GM12873 (cell line): Measurements from ENCODE around the gene CIZ1.

Experiments
- CTCF ChIP-seq: IDR thresholded peaks from 2 replicates; pipeline ENCODE4 v1.5.1; 2012; ENCODE audit warnings: low read depth, mild to moderate bottlenecking, moderate library complexity, low read length, control low read depth; ENCODE audit not compliant: insufficient read depth; ENCODE audit errors: missing control alignments

CIZ1 gene

GRCh38 chr9:128124873-128125579, 66.3 kb downstream of the CIZ1 start:
- peak; percentile 79 for TF ChIP-seq CTCF

- no peak for TF ChIP-seq CTCF
Measured at GRCh38 chr9:128124451-128124850, 66.9 kb downstream of the CIZ1 start.

GRCh38 chr9:128123451-128124080, 67.8 kb downstream of the CIZ1 start:
- TF ChIP-seq CTCF: no peak

GRCh38 chr9:128122809-128123175, 68.6 kb downstream of the CIZ1 start:
- no peak for TF ChIP-seq CTCF

- TF ChIP-seq CTCF: no peak
Measured at GRCh38 chr9:128121924-128122808, 69.2 kb downstream of the CIZ1 start.

GRCh38 chr9:128121466-128121810, 69.9 kb downstream of the CIZ1 start:
- no peak for TF ChIP-seq CTCF
